ENCODE measurements around the gene COX18.

DNA sequence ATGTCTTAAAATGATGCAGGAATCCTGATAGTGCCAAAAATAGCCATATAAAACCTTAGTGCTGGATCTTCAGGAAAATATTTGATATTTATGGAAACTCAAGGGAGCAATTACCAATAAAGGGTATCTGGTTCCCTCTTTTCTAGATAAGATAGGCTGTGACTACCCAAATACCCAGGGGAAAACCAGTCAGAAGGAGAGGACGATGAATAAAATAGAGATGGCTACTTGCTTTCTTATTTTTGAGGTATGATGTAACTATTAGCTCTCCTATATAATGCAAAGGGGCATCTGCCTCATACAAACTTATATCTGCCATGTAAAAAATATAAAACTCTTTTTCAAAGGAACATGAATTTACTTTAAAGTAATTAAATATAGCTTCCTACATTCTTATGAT, 23.4 kb upstream of the COX18 start:
- TF ChIP-seq, protein P1, sequence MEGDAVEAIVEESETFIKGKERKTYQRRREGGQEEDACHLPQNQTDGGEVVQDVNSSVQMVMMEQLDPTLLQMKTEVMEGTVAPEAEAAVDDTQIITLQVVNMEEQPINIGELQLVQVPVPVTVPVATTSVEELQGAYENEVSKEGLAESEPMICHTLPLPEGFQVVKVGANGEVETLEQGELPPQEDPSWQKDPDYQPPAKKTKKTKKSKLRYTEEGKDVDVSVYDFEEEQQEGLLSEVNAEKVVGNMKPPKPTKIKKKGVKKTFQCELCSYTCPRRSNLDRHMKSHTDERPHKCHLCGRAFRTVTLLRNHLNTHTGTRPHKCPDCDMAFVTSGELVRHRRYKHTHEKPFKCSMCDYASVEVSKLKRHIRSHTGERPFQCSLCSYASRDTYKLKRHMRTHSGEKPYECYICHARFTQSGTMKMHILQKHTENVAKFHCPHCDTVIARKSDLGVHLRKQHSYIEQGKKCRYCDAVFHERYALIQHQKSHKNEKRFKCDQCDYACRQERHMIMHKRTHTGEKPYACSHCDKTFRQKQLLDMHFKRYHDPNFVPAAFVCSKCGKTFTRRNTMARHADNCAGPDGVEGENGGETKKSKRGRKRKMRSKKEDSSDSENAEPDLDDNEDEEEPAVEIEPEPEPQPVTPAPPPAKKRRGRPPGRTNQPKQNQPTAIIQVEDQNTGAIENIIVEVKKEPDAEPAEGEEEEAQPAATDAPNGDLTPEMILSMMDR (IDR thresholded peaks at IDR 0.05) = no peak
- TF ChIP-seq POLR2A (IDR thresholded peaks at IDR 0.05) (no peak), POLR2AphosphoS5 (IDR thresholded peaks at IDR 0.05) (no peak)

Measured in transverse colon (tissue), 4 donors.